Measurements from ENCODE around the gene RGL4. TPM values are rescaled to one million over a fixed set of nuclear protein-coding genes. Genes with fewer than 3 reads are reported as not detected.

Gene RGL4
- total and polyA plus RNA-seq, 2 experiments from 2014 or later: 0.16 TPM; not detected in 1

DNA sequence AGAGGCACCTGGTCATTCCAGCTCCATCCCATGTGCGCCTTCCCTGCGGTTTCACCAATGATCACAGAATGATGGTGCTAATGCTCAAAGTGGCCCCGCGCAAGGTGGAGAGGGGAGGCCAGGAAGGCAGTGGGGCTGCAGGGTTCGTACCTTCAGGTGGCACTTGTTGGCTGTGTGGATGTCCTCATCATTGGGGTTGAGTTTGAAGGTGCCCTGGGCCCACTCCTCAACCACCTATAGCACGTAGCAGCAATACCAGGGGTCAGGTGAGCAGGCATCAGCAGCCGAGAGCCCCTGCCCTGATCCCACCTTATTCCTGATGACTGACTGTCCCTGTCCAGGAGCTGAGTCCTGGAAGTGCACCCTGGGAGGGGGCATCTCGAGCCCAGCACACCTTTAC, 38.1 kb upstream of the RGL4 start:
- H3K27me3 ChIP-seq (ENCODE audit: insufficient read depth): no peaks in the 10 kb centered on the region
- H3K79me2 ChIP-seq (replicated peaks; ENCODE audit: insufficient read depth): no peaks in the 10 kb centered on the region
- peaks cover 4% of the 10 kb centered on the region; the same call in 2 of the 3 replicates for H3K36me3 Mint-ChIP-seq (ENCODE audit: low read depth)
- no peak for ATAC-seq
- H3K9me2 ChIP-seq (ENCODE audit: insufficient read depth): no peaks in the 10 kb centered on the region
- H3K9me3 Mint-ChIP-seq: no peaks in the 10 kb centered on the region
- H3K4me1 Mint-ChIP-seq: no peaks in the 10 kb centered on the region
- no peak overlapping the region for H2AFZ ChIP-seq
- H3K4me3 Mint-ChIP-seq: no peak overlapping the region
- H3F3A ChIP-seq (replicated peaks; ENCODE audit: low read depth): no peaks in the 10 kb centered on the region
- H3K36me3 ChIP-seq (ENCODE audit: insufficient read depth): no peaks in the 10 kb centered on the region
- 0 out of 2 replicates have a peak, but pooled peaks cover 4% of the 10 kb centered on the region for H4K20me1 ChIP-seq (replicated peaks; ENCODE audit: insufficient read depth)
- no peaks in the 10 kb centered on the region for H3K4me1 ChIP-seq (ENCODE audit: insufficient read depth)
- H3K27ac Mint-ChIP-seq: no peak overlapping the region
- H3K27me3 Mint-ChIP-seq (ENCODE audit: insufficient read depth, low read depth, poor library complexity): peaks cover 2% of the 10 kb centered on the region
- TF ChIP-seq ETS1 (IDR thresholded peaks at IDR 0.05): no peak
- no peak for TF ChIP-seq NANOG (IDR thresholded peaks at IDR 0.05; ENCODE audit: borderline replicate concordance)
- TF ChIP-seq POLR2AphosphoS5 (IDR thresholded peaks at IDR 0.05; ENCODE audit: low read depth): no peak
- no peak for TF ChIP-seq CREB1 (CRISPR knock-in tag; IDR thresholded peaks at IDR 0.05; ENCODE audit: low read depth)
- no peak for DNase-seq (ENCODE audit: low spot score)
- H3K4me2 ChIP-seq: no peak overlapping the region
- no peak overlapping the region for H3K4me3 ChIP-seq
- H3K27ac ChIP-seq (ENCODE audit: low read depth): no peak overlapping the region

DNA sequence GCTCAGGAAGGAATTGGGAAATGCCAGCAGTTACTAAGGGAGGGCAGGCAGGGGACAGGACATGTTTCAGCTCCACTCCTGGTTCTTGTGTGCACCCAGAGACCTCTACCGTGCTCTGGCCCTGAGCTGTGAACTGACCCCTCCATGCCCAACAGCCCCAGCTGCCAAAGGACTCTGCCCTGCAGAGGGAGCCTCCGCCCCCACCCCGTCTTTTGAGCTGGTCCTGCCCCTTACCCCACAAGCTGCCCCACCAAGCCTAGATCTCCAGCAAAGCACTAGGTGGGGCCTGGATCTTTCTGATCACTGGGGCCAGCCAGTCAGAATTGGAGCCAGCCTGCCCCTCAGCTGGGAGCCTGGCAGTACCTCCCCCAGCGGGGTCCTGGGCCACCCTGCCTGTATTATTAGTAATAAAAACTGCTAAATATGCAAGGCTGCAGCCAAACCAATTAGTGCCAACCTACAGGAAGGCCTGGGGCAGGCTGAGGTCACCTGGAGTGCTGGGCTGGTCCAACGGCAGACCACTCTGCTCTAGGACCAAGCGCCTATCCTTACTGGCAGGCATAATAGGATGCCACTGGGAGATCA, 34.8 kb upstream of the RGL4 start:
- Mint-ChIP-seq H3K27me3 (ENCODE audit: insufficient read depth, low read depth, poor library complexity) (peaks cover 4% of the 10 kb centered on the region), H3K4me3 (no peak overlapping the region), H3K9me3 (no peaks in the 10 kb centered on the region), H3K4me1 (no peaks in the 10 kb centered on the region; the same call in 2 of the 3 replicates), H3K36me3 (ENCODE audit: low read depth) (peaks cover 21% of the 10 kb centered on the region), H3K27ac (no peak overlapping the region)
- DNase-seq (ENCODE audit: low spot score) (no peak), ATAC-seq (no peak; the same call in 2 of the 3 replicates)
- H3K36me3 ChIP-seq (ENCODE audit: insufficient read depth): no peaks in the 10 kb centered on the region
- H3K4me1 ChIP-seq (ENCODE audit: insufficient read depth): no peaks in the 10 kb centered on the region
- H3K79me2 ChIP-seq (replicated peaks; ENCODE audit: insufficient read depth): no peaks in the 10 kb centered on the region
- H3K27me3 ChIP-seq (ENCODE audit: insufficient read depth): no peaks in the 10 kb centered on the region
- H3K4me3 ChIP-seq: no peak overlapping the region
- no peak overlapping the region for H2AFZ ChIP-seq
- H3K27ac ChIP-seq (ENCODE audit: low read depth): no peak overlapping the region
- no peak overlapping the region for H3K4me2 ChIP-seq
- no peaks in the 10 kb centered on the region for H3K9me2 ChIP-seq (ENCODE audit: insufficient read depth)
- no peaks in the 10 kb centered on the region for H3F3A ChIP-seq (replicated peaks; ENCODE audit: low read depth)
- no peaks in the 10 kb centered on the region for H4K20me1 ChIP-seq (replicated peaks; ENCODE audit: insufficient read depth)
- no peak for TF ChIP-seq NANOG (IDR thresholded peaks at IDR 0.05; ENCODE audit: borderline replicate concordance)
- TF ChIP-seq JUNB (IDR thresholded peaks at IDR 0.05; ENCODE audit: unreplicated experiment): no peak
- TF ChIP-seq ZNF331 (CRISPR knock-in tag; IDR thresholded peaks at IDR 0.05; ENCODE audit: low read depth): no peak
- TF ChIP-seq ZNF114 (CRISPR knock-in tag; IDR thresholded peaks at IDR 0.05): no peak
- no peak for TF ChIP-seq EZH2phosphoT487 (IDR thresholded peaks at IDR 0.05; ENCODE audit: unreplicated experiment)
- TF ChIP-seq ETS1 (IDR thresholded peaks at IDR 0.05): no peak
- TF ChIP-seq EZH2 (IDR thresholded peaks at IDR 0.05; ENCODE audit: low read depth, unreplicated experiment): no peak
- no peak for TF ChIP-seq ZNF462 (CRISPR knock-in tag; IDR thresholded peaks at IDR 0.05)

Measured in GM23338 (cell line).